NCI-H1930 (cell line): ENCODE data around the gene ARL15.
"Not testable (repeated sequence)": the region's sequence is repeated elsewhere in the genome, so short reads cannot be mapped to it uniquely, and the experiment has no call there.

Source experiments
- DNase-seq, 2 experiments: peaks; one replicate each; lab custom pipeline; 2025; lab: John Stamatoyannopoulos, UW

Gene ARL15

DNA sequence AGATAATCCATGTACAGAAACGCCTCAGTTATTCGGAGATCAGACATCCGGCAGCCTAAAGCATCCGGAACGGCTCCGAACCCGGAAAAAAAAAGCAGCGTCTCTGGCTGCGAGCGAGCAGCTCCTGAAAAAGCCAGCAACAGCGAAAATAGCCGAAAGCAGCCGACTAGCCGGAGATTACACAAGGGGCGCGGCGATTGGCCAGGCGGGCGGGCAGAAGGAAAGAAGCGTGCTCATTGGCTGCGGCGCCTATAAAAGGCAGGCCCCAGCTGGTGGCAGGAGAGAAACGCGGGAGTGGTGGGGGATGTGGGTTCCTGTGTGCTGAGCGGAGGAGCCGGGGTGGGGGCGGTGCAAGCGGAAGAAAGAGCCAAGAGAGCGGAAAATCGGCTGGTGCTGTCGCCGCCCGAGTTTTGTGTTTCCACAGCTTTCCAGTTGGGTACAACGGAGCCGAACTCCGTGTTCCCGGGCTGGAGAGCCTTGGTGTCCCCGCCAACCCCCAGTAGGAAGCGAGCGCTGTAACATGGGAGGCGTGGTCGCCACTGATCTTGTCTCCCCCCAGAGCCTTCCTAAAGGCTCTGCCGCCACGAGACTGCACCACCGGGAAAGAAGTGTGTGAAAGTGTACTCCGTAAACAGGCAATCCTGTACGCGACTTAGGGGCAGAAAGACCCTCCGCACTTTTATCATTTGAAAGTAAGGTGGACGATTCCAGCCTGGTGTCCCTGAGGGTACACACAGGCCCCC, at the start of gene ARL15:
ARL15 (minus strand) TSS at position 141 of the 743 bp plus-strand sequence.
- peak; percentile 74 to 86 for DNase-seq

- no peak for DNase-seq
Measured at GRCh38 chr5:54360089-54360488, 49.7 kb upstream of the ARL15 start.

- DNase-seq: no peak
Measured at GRCh38 chr5:54357408-54358058, 47.2 kb upstream of the ARL15 start.

GRCh38 chr5:54353933-54354564, 43.7 kb upstream of the ARL15 start:
- DNase-seq: not testable (repeated sequence)

DNA sequence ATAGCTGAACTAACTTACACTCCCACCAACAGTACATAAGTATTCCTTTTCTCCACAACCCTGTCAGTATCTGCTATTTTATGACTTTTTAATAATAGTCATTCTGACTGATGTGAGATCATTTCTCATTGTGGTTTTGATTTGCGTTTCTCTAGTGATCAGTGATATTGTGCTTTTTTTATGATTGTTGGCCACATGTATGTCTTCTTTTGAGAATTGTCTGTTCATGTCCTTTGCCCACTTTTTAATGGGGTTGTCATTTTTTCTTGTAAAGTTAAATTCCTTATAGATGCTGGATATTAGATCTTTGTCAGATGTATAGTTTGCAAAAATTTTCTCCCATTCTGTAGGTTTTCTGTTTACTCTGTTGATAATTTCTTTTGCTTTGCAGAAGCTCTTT, 42.2 kb upstream of the ARL15 start:
- DNase-seq: not testable (repeated sequence)

DNA sequence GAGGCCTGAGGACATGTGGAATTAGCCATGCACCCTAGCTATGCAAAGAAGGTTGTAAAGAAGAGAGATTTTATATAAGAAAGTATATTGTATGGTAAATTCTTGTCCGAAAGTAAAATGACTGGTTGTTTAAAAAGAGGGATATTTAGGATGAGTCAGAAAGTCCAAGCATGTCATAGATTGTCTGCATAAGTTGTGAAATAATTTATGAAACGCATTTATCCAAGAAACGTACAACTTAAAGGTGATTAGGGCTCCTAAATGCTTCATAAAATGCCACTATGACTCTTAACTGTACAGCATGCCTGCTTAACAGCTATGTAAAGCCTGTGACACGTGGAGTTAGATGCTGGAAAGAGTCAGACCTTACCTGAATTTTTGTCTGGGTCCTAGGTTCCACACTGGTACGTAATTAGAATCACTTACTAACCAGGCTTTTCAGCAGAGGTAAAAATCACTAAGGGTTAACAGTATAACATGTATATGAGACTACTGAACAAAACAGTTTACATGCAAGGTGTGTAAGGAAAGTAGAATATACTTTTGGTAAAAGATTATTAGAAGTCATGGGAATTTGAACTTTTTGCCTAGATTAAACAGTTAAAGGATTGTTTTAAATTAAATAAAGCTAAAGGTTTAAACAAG, 37.0 kb upstream of the ARL15 start:
- no peak for DNase-seq

GRCh38 chr5:54344653-54345052, 34.3 kb upstream of the ARL15 start:
- no peak for DNase-seq

- no peak for DNase-seq
Measured at GRCh38 chr5:54341971-54342370, 31.6 kb upstream of the ARL15 start.

GRCh38 chr5:54337523-54337922, 27.1 kb upstream of the ARL15 start:
- DNase-seq: no peak

DNA sequence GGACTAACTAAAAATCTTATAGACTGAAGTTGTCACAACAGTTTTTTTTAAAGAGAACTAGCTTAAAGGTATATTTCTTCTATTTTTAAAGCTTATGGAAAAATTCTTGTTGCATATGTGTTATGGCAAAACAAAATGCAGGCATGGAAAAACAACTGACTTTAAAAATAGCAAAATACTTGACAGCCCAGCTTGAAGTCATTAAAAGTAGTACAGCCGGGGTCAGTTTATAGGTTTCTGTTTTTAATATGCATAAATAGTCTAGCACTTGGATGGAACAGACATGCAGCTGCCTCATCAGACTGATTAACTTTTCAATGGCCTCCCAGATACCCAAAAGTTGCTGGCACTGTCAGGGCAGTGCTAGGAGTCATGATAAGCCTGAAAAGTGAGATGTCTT, 22.3 kb upstream of the ARL15 start:
- no peak for DNase-seq

- no peak for DNase-seq
Measured at GRCh38 chr5:54329731-54330709, 19.6 kb upstream of the ARL15 start.

DNA sequence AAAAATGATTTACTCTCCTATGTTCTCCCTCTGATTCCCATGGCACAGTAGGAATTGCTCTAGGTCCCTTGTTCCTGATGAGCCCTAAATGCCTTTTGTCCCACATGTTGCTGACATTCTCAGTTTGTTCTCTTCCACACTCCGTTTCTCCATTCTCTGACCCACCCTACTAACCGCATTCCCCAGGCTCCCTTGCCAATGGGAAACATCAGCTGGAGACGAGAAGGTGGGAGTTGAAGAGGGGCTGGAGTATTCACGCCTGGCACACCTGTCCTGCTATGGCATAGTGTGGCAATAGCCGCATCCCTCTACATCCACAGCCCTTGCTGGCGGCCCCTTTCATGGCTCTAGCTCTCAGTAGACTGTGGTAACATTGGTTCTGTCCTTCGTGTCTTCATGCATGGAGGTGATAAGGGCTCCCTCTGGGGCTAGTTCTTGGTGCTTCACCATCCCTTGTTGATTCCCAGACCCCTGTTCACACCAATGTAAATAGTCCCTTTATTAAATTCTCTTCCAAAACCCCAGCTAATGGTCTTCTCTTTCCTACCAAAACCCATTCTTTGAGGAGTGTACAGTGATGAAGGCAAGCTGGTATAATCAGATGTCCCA, 16.4 kb upstream of the ARL15 start:
- DNase-seq: no peak

DNA sequence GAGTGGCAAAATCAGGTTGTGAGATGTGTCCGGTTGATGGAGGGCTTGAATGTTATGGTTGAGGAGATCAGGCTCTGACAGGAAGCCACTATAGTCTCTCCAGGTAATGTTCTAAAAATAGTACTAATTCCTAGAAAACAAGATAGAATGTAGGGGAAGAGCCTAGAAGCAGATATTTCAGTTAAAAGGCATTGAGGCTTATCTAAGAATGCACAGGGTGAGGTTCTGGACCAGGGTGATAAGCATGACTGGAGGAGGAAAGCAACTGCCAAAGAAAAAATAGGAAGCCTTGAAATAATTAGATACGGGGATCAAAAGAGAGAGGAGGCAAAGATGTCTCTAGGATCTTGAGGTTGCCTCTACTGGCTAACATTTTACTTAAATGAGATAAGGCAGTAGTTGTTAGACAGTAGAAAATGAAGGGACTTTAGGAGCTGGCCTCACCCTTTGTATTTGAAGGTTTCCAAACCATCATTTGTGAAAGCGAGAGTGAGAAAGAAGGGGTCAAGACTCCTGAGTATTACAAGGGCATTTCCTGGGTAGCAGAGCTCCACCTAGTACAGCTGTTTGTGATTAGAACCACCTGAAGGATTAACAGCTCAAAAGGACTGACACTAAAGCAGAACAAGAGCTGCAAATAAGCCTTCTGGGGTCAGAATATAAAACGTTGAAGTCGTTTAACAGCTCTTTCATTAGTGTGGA, 15.4 kb upstream of the ARL15 start:
- no peak for DNase-seq

DNA sequence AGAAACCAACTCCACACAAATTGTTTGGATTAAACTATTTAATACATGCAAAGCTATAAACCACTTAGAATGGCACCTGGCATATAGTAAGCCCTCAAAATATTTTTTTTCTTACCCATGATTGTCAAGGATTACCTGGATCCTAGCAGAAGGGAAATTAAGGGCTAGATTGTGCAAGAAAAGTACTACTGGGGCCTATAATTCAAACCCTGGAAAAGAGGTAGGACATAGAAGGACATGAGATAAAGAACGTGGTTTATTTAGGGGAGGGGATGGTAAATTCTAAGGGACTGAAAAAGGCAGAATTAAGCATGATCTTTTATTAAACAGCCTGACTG, 14.9 kb upstream of the ARL15 start:
- no peak for DNase-seq

DNA sequence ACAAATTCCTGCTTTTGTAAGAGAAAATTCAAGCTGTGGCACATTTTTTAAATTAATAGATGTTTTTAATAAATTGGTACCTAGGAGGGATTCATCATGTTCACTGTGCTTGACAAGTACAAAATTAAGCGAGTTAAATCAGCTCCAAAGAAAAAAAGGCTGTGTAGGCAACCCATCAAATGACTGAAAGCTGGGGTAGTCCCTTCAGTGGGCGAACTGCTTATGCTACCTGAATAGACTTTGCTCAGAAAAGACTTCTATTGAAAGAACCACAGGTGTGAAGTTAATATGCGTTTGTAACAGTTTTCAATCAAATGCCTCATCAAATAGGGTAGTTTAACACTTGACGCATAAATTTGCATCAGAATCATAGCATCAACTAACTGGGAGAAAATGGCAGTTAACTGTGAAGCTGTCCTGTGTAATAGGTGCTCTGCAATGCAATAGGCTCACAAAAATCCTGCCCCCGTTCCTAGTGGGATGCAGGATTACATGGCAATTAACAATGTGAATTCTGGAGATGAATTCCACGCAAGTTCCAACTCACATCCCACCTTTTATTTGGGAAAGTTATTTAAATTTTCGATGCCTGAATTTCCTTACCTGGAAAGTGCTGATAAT, 14.4 kb upstream of the ARL15 start:
- no peak for DNase-seq

DNA sequence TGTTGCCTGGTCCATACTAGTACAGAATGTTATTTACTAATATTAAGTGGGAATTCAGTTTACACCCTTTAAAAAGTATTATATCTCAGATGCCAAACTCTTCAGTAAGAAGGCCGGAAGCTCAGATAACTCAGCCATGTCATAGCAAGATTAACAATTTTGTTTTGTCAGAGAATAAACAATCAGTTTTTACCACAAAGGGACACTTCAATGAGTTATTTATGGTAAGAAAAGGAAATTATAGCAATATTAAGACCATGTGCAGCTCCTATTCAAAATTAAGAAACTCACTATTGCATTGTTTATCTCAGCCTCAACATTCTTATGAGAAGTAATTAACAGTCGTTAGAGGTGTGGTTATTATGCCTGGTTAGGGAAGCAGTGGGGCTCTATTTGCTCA, 13.1 kb upstream of the ARL15 start:
- DNase-seq: no peak

DNA sequence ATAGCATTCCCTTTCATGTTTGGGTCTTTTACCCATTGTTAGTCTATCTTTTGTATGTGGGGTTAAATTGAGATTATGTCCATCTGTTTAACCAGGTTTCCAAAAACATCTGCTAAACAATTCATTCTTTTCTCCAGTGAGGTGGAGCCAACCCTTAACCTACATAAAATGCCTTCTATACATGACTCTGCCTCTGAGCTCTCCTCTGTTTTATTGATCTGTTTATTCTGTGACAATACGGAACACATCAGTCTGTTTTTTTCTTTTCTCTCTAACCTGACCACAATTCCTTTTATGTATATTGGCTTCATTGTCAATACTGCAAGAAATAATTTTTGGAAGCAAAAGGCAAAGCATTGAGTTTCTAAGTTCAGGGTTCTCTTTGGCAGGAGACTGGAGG, 9.9 kb upstream of the ARL15 start:
- DNase-seq: no peak

GRCh38 chr5:54317511-54318260, 7.3 kb upstream of the ARL15 start:
- DNase-seq: no peak

GRCh38 chr5:54315736-54316528, 5.6 kb upstream of the ARL15 start:
- no peak for DNase-seq
